Hematopoietic multipotent progenitor cell treated with erythropoietin and hydrocortisone succinate and interleukin-3 and kit ligand, for 15 days (in vitro differentiated cells): ENCODE measurements around the gene RASAL3.

Experiments used
- DNase-seq: peaks from one replicate; pipeline ENCODE4 v3.0.0-alpha.2; 2015; ENCODE audit warnings: low spot score

Gene RASAL3

GRCh38 chr19:15432629-15433518 is 31.5 kb downstream of the RASAL3 start:
- DNase-seq, result peak; percentile 93

DNA sequence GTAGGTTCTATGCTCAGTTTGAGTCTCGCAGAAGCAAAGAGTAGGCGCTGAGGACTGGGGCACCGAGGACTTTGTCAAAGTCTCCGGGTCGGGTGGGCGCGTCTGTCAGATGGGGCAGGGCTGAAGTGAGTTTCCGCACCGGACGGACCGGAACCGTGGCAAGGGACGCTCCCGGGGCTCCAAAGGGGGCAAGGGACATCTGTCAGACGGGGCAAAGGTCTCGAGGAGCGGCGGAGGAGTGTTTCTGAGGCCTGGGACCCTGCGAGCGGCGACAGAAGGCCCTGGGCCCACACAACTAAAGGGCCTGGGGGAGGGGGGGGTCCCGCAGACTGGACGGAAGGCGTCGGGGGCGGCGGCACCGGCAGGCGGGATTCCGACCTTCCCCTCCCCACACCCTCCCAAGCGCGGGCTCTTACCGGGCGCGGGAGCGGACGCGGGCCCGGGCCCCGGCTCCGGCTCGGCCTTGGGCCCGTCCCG is 32.3 kb downstream of the RASAL3 start:
- peak; percentile 9 for DNase-seq

- no peak for DNase-seq
Observed at GRCh38 chr19:15431396-15432017, 32.8 kb downstream of the RASAL3 start.

DNA sequence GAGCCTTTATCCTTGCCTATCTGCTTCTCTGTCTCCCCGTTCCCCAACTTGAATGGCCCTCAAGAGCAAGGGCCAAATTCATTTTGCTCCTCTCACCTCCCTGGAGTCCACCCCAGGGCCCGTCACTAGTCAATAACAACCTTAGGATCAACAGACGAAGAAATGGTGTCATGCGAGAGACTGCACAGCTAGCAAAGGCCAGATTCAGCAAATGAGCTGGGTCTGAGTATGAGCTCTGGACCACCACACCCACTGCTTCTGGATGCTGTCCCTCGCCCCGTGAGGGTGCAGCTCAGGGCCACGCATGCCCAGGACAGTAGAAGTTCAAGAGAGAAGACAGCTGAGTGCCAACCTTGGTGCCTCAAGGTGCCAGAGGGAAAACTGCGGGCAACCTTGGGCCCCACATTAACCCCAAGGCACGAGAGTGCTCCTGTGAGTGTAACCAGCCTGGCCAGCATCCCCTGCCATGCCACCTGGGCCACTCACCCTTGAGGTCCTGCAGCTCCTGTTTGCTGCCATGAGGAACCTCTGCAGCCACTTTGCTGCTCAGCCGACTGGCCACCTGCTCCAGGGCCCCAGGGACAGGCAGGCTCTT is 33.7 kb downstream of the RASAL3 start:
- DNase-seq, result no peak

- DNase-seq, result no peak
Observed at GRCh38 chr19:15429825-15430467, 34.4 kb downstream of the RASAL3 start.

GRCh38 chr19:15428956-15429824 is 35.2 kb downstream of the RASAL3 start:
- DNase-seq, result no peak

GRCh38 chr19:15427991-15428471 is 36.3 kb downstream of the RASAL3 start:
- DNase-seq, result no peak

GRCh38 chr19:15427350-15427700 is 37.0 kb downstream of the RASAL3 start:
- no peak for DNase-seq

GRCh38 chr19:15426485-15427349 is 37.6 kb downstream of the RASAL3 start:
- DNase-seq, result peak; percentile 11

DNA sequence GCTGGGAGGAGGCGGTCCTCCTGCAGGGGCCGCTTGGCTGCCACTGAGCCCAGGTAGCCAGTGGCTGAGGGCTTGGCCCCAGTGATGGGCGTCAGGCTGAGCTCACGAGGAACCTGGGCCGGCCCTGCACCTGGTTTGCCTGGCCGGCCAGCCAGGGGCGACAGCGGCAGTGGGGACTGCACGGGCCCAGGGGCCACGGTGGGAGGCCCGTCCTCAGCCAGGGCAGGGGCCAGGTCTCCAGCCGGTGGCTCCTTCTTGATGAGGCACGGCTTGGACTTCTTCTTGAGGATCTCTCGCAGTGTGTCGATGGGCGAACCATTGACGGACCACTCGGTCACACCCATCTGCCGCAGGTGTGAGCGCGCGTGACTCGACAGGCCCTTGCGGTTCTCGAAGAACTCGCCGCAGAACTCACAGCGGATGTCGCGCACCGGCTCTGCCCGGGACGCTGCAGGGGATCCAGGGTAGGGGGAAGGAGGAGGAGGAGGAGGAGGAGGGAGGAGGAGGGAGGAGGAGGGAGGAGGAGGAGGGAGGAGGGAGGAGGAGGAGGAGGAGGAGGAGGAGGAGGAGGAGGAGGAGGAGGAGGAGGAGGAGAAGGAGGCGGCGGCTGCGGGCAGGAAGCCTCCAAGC is 38.9 kb downstream of the RASAL3 start:
- DNase-seq, result no peak

DNA sequence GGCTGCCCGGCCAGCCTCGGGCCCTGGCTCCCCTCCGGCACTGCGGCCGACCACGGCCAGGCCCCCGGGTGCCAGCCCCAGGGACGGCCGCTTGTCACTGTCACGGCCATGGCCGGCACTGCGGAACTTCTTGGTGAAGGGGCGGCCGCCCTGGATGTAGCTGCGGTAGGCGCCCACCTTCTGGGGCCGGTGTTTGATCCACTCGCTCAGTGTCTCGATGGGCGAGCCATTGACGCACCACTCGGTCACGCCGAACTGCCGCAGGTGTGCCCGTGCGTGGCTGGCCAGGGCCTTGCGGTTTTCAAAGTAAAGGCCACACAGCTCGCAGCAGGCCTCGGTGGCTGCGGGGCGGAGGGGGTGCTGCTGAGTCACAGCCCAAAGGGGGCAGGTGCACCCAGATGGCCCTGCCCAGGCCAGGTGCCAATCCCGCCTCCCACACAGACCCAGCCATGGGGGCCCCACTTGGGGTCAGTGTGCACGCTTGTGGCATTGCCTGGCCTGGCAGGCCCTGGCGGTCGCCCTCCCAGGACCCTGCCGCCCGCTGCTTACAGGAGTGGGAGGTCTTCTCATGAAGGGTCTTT is 39.6 kb downstream of the RASAL3 start:
- DNase-seq, result no peak

DNA sequence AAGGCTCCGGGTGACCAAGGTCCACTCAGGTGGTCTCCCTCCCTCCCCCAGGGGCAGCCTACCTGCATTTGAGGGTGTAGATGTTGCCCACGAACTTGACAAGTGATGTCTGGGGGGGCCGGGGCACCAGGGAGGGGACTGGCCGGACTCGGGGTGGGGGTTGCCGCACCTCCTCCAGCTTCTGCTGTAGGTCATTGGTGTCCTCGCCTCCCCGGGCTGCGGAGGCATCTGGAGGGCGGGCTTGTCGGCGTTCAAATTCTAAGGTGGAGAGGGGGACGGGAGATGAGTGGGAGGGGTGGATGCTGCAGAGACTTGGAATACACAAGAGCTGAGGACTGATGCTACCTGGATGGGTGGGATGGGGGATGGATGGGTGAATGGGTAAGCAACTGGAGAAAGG is 40.2 kb downstream of the RASAL3 start:
- no peak for DNase-seq

GRCh38 chr19:15423130-15423529 is 41.2 kb downstream of the RASAL3 start:
- no peak for DNase-seq

GRCh38 chr19:15422296-15423075 is 41.9 kb downstream of the RASAL3 start:
- no peak for DNase-seq

DNA sequence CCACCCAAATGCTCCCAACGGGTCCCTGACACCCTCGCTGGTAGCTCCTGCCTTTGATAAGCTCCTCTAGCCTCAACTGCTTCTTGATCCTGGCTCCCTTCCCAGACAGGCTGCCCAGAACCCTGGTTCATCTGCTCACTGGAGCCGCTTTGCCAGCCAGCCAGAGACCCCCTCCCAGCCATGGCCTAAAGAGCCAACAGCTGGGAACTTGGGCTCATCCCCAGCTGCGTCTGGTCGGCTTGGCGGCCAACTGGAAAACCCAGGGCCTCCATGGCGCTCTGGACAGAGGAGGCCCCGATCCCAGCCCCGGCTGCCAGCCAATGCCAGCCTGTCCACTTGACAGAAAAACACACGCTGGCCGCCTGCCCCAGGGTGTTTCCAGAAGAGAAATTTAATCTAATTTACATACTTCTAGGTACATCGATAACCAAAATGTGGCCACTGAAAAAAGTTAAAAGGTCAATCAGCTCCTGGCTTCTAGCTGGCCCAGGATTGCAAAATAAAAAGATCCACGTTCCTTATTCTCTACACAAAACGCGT is 42.6 kb downstream of the RASAL3 start:
- no peak for DNase-seq

DNA sequence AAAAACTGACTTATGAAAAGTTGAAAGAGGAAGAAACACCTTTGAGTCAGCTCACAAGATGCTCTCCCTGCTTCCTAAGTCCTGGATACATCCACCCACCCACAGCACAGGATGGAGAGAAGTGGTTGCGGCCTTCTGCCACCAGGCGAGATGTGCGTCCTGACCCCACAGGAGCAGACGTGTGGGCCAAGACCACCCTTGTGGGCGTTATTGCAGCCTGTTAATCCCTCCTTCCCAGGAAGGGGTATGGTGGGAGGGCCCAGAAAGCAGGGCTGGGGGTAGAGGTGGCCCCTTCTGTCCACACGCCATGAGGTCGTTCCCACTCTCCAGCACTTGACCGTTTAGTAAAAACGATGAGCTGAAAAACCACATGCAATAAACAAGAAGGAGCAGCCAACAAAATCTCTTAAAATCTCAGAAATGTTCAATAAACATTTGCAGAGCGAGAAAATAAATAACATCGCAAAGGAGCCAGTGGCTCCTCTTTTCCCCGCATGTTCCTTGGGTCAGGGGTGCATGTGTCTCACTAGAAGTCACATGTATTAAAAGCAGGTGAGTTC is 43.1 kb downstream of the RASAL3 start:
- DNase-seq, result no peak

GRCh38 chr19:15419413-15420025 is 44.8 kb downstream of the RASAL3 start:
- no peak for DNase-seq
